T-helper 1 cell treated with Interleukin-12 subunit alpha and Interleukin-12 subunit beta and Interleukin-4 antibody, amounts not matched to agents 30 ng/mL and 1 ng/mL, for 36 hours (primary cell): Measurements from ENCODE around the gene ZFPL1. TPM values are rescaled to one million over a fixed set of nuclear protein-coding genes. Genes with fewer than 3 reads are reported as not detected.

ENCODE experiments used
- total RNA-seq: library from RNA; stranded (reverse); gene quantifications from 2 replicates; pipeline ENCODE4 v1.2.3, GENCODE V29; 2022

ZFPL1 gene
- total RNA-seq, 1 donor from 2014 or later: 33.9 TPM

Other genes with a start within 250 kb of the ZFPL1 start
- 0.42 and 1.0 TPM in 2 replicates for gene CDC42BPG, start 239.6 kb upstream of the ZFPL1 start, total RNA-seq
- 133 and 145 TPM in 2 replicates for gene EHD1, start 205.6 kb upstream of the ZFPL1 start, total RNA-seq
- gene ATG2A, start 167.0 kb upstream of the ZFPL1 start, total RNA-seq: 30.3 and 31.3 TPM in 2 replicates
- gene PPP2R5B, start 159.5 kb upstream of the ZFPL1 start, total RNA-seq: 17.0 and 18.6 TPM in 2 replicates
- not detected in 2 replicates for gene GPHA2, start 148.3 kb upstream of the ZFPL1 start, total RNA-seq
- gene MAJIN, start 112.1 kb upstream of the ZFPL1 start, total RNA-seq: not detected in 2 replicates
- 0.10 TPM in 1 of 2 replicates, not detected in the other for gene BATF2, start 87.3 kb upstream of the ZFPL1 start, total RNA-seq
- 55.8 and 57.9 TPM in 2 replicates for gene ARL2, start 70.1 kb upstream of the ZFPL1 start, total RNA-seq
- gene SNX15, start 56.8 kb upstream of the ZFPL1 start, total RNA-seq: 29.9 and 35.8 TPM in 2 replicates
- 17.0 and 17.5 TPM in 2 replicates for gene SAC3D1, start 43.0 kb upstream of the ZFPL1 start, total RNA-seq
- 14.1 and 14.4 TPM in 2 replicates for gene NAALADL1, start 25.7 kb upstream of the ZFPL1 start, total RNA-seq
- 70.7 and 72.1 TPM in 2 replicates for gene CDCA5, start 182 bp upstream of the ZFPL1 start, total RNA-seq
- gene VPS51, start 12.0 kb downstream of the ZFPL1 start, total RNA-seq: 145 and 152 TPM in 2 replicates
- gene TM7SF2, start 27.6 kb downstream of the ZFPL1 start, total RNA-seq: 19.7 and 25.4 TPM in 2 replicates
- 11.5 and 11.9 TPM in 2 replicates for gene ZNHIT2, start 33.5 kb downstream of the ZFPL1 start, total RNA-seq
- gene FAU, start 37.9 kb downstream of the ZFPL1 start, total RNA-seq: 978 and 991 TPM in 2 replicates
- 50.1 and 57.6 TPM in 2 replicates for gene MRPL49, start 38.1 kb downstream of the ZFPL1 start, total RNA-seq
- 53.2 and 67.2 TPM in 2 replicates for gene SYVN1, start 50.3 kb downstream of the ZFPL1 start, total RNA-seq
- gene SPDYC, start 86.0 kb downstream of the ZFPL1 start, total RNA-seq: not detected in 2 replicates
- gene CAPN1, start 97.7 kb downstream of the ZFPL1 start, total RNA-seq: 191 TPM in 2 replicates
- 51.9 and 53.2 TPM in 2 replicates for gene POLA2, start 177.7 kb downstream of the ZFPL1 start, total RNA-seq
- gene CDC42EP2, start 230.6 kb downstream of the ZFPL1 start, total RNA-seq: 1.1 and 1.6 TPM in 2 replicates
- gene DPF2, start 249.6 kb downstream of the ZFPL1 start, total RNA-seq: 80.9 and 83.2 TPM in 2 replicates